HG02973 (cell line): ENCODE measurements around the gene SPAG16.
"Not testable (repeated sequence)": the region's sequence is repeated elsewhere in the genome, so short reads cannot be mapped to it uniquely, and the experiment has no call there.

Experiments used
- ATAC-seq: cut with Tn5 transposase; IDR thresholded peaks from one replicate; pipeline ENCODE4 v1.9.1; 2021; ENCODE audit warnings: moderate library complexity; ENCODE audit not compliant: unreplicated experiment

The SPAG16 gene

DNA sequence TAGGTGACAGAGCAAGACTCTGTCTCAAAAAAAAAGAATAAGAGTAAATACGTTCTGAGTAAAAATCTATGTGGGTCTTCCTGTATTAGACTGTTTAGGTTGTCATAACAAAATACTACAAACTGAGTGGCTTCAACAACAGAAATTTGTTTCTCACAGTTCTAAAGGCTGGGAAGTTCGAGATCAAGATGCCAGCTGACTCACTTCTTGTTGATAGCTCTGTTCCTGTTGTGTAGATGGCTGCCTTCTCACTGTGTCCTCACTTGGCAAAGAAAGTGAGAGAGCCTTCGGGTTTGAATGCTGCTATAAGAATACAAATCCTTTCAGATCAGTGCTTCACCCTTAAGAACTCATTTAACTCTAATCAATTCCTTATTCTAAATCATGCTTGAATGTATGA lies 696.6 kb downstream of the SPAG16 start:
- ATAC-seq: no peak

DNA sequence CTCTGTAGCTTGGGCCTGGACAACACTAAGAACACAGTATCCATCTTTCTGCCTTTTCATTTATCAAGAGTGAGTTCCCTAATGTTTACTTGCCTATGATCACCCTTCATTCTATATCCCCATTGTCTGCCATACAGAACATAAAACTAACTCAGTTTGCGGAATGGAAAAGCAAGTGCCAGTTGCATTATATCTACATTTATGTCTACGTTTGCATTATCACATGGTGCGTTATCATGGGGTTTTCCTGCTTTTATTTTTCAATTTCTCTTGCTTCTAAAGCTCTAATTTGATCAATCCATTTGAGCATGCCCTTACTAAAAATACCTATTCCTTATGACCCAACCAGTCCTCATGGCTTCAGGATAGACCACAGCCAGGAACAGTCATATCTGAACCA lies 704.9 kb downstream of the SPAG16 start:
- ATAC-seq: no peak

DNA sequence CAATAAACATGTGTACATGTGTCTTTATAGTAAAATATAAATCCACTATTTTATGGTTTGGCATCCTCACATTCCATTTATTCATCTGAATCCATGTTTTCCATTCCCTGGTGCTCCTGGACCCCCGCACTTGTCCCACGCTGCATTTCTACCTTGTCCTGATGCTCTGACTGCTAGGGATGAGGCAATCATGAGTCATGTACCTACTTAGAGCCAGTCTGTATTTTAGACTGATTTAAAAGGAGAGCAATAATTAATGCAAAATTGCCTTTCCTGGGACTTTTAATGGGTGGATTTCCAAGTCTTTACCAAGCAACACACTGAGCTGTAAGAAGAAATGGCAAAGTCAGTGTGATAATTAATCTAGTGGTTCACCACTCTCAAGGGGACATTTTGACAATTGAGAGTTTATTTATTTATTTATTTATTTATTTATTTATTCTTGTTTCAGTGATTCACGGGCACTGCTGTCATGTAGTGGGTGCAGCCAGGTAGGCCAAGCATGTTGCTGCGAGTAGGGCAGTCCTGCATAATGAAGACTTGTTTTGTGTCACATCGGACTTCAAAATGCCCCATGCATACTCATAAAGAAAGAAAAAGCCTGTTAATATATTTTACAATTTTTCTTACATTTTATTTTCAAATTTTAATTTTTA lies 707.3 kb downstream of the SPAG16 start:
- ATAC-seq: no peak

DNA sequence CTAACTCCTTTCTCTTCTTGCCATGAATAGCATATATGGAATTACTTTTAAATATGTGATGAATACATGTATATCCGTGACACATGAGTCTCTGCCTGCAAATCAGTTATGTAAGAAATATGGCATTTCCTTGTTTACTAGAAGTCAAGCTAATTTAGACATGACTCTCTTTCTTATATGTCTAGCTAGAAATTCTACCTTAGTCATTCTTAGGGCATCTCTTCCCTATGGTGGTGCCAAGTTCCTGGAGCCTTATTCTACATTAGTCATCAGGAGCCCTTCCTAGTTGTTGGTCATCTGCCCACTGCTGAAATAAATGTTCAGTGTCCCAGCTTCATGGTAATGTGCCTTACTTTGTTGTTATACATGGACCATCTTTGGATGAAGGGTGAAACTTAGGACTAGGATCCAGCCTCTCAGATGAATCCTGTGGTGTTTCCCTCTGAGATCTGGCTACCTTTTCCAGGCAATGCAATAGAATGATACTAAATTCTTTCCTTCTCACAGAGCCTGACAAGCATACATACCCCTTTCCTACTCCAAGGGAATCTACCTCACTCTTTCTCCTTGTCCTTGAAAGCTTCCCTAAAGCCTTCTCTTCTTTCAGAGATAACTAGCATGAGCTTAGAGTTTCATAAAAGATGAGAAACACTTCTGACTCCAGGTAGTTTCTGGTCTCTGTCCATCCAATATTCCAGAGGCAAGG lies 711.3 kb downstream of the SPAG16 start:
- ATAC-seq: no peak

DNA sequence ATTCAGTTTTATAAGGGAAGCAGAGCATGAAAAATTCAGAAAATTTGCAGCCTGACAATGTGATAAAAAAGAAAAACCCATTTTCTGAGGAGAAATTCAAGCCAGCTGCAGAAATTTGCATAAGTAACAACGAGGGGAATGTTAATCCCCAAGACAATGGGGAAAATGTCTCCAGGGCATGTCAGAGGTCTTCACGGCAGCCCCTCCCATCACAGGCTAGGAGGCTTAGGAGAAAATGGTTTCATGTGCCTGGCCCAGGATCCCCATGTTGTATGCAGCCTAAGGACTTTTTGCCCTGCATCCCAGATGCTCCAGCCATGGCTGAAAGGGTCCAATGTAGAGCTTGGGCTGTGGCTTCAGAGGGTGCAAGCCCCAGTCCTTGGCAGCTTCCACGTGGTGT lies 714.7 kb downstream of the SPAG16 start:
- not testable (repeated sequence) for ATAC-seq

DNA sequence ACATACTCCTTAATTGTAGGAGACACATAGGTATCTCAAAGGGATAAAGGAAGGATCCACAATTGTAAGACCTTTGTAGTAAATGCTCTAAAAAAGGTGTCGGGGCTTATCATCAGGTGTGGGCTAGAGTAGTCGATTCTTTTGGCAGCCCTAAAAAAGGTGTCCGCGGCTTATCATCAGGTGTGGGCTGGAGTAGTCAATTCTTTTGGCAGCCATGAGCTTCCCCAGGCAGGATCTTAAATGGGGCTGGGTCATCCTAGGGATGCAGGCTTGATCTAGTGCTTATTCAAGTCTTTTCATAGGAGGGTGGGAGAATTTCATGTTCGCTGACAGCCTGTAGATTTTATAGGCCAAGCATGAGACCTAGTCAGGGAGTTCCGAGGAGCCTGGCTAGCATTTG lies 720.2 kb downstream of the SPAG16 start:
- ATAC-seq: no peak

DNA sequence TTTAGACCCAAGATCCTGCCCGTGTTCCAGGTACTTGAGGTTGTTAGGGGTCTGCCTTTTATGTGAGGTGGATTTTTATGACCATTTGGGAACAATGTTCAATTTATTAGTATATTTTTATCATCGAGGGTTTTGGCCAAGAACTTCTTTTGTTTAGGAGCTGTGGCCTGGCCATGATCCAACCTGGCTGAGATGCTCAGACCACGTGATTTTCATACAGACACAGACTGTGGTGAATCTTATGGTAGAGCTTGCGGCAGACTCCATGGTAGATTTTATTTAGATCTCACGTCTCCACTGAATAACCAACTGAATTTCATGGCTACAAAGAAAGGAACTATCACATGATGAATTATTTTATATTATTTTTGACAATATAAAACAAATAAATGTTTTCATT lies 721.1 kb downstream of the SPAG16 start:
- no peak for ATAC-seq

DNA sequence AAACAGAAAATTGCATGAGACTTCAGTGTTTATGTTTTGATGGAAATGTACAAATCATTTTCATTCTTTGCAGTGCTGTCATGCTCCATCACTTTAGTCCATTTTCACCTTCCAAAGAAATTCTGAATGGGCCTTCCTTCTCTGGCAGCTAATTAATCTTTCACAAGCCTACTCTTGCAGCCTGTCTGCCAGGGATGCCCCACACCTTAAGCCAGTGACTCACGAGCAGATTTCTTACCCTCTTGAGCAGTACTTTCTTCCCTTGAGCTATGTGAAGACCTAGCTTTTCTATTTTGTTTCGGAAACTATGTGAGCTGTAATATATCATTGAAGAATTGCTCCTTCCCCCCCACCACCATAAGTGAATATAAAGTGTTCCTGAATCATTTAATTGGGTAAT lies 722.3 kb downstream of the SPAG16 start:
- no peak for ATAC-seq

DNA sequence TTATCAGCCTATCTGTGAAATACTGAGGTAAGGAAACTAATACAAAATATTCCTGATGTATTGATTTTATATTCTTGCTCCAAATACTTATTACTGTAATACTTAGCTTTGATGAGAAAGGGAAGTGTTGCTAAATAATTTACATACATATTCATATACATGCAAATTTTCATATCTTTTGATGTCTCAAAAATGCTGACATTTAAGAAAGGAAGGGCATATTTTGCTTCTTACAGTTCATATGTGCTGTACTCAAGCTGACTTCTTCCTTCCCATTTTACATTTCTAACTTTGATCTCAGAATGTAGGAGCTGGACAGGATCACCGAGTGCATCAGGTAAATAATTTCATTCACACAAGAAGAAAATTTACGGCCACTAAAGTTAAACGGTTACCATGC lies 727.4 kb downstream of the SPAG16 start:
- no peak for ATAC-seq

DNA sequence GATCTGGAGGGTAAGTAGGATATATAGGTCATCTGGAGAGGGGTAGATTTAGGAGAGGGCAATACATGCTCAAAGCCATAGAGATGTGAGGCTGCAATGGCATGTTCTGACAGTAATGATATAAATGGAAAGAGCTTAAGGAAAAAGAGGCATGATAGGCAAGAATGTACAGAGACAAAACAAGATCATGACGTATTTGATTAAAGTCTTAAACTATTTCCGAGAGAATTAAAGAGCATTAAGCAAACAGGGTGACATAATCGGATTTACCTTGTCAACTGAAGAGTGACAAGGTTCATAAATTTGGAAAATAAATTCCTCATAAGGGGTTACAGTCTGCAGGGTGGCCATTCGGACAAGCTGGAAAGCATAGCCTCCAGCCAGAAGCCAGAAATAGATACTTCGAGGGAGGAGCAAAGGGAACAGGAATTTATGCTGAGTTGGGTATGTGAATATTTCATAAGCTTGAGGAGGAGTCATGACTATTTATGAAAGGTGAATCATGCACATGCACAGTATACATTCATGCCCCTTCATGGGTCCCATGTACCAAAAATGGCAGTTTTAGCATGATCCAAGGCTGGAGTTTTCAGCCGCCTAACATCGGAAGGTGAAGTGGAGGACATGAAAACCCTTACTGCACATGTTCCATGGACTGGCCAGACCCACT lies 730.4 kb downstream of the SPAG16 start:
- no peak for ATAC-seq

DNA sequence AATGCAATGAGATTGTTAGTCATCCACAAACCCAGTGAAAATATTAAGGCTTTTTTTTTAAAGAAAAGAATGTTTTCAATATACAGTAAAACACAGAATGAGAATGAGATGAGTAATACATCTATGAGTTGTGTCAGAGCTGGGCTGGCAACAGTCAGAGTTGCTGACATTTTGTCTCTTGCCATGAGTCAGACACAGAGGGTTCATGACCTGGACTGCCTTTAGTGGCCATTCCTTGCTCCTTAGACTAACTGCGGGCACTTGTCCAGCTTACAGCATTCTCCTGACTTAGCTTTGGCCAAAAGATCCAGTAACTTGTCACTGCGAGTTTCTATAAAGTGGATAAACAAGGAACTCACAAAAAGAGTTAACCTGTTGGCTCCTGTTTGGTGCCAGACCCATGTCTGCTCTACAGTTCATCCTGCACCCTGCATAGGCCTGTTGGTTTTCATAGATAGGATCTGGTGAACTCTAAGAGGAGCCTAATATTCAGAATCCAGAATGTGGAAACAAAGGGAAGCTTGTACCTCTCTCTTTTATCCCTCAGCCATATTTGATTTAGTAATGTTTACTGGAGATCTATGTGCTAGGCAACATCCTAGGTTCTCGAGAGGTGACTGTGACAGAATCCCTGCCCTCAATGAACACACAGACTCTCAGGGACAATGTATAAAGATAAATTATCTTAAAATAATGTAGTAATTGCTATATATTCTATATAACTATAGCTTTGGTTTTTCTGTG lies 735.1 kb downstream of the SPAG16 start:
- ATAC-seq: no peak

DNA sequence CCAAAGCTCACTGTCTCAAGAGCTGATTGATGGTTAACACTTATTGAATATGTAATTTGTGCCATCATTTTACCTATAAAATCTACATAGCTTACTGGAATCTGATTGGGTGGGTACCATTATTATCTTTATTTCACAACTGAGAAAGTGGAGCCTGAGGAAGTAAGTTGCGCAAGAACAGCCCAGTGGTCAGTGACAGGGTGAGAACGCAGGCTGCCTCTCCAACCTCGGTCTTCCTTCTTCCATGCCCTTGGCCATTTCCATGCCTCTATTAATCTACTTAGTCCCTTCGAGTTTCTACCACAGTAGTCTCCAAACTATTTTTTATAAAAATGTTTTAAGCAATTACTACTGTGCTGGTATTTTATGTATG lies 735.7 kb downstream of the SPAG16 start:
- no peak for ATAC-seq

DNA sequence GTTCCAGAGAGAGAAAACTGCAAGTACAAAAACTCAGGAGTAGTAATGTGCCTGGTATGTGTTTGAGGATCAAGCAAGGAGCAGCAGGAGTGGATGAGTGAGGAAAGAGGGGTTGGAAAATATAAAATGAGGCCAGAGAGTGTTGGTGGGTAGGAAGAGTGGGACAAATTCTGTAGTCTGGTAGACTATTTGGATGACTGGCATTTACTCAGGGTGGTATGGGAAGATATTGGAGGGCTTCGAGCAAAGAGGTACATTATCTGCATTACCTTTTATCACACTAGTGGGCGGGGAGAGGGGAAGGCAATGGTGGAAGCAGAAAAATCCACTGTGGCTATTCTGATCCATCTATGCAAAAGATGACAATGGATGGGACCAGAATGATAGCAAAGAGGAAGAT lies 744.9 kb downstream of the SPAG16 start:
- no peak for ATAC-seq

DNA sequence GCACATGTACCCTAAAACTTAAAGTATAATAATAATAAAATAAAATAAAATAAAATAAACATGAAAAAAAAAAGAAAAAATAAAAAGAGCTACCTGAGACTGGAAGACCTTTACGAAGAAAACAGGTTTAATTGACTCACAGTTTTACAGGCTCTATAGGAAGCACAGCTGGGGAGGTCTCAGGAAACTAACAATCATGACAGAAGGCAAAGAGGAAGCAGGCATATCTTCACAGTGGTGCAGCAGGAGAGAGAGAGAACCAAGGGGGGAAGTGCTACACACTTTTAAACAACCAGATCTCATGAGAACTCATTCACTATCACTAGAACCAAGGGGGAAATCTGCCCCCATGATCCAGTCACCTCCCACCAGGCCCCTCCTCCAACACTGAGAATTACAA lies 747.3 kb downstream of the SPAG16 start:
- no peak for ATAC-seq

DNA sequence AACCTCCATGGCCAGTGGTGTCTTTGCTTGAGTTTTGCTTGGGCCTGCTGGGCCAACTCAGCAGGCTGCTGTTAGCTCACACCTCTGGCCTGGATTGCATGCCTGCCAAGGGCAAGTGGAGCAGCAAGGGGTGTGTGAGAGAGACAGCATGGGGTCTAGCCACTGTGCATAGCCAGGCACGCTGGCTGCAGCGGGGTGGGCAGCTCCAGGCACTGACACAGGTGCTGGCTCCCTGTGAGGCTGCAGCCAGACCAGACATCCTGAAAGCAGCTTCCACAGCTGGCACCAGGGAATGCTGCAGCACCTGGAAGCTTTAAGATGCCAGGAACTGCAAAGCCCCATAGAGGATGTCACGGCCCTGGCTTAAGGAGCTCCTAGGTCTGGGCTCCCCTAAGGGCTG lies 750.2 kb downstream of the SPAG16 start:
- no peak for ATAC-seq

DNA sequence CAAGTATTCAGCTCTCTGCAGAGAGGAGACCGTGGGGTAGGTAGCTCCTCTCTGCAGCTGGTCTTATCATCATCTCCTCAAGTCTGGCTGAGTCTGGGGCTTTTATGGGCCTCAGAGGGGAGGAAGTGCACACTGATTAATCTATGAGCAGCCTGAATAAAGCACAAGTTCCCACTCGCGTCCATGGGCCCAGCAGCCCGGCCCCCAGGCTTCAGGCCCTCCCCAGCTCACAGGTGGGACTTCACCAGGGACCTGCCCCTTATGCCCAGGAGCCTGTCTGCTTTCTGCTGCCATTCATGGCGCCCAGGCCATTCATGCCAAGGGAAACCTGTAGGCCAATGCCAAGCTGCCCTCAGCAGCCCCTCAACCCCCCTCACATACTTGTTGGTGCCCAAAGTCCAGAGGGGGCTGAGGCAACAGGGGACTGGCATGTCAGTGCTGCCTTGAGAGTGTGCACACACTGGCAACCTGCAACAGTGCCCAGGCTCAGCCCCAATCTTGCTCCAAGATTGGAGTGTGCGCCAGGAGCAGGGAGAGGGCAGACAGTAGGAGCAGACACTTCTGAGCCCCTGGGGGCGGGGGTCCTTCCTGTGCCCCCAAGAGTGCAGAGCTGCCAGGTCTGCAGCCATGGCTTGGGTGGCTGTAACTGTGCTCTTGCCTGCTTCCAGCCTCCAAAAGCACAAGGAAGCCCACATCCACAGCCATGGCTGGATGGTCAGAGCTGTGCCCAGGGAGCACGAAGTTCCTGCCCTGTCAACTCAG lies 751.0 kb downstream of the SPAG16 start:
- ATAC-seq: no peak

DNA sequence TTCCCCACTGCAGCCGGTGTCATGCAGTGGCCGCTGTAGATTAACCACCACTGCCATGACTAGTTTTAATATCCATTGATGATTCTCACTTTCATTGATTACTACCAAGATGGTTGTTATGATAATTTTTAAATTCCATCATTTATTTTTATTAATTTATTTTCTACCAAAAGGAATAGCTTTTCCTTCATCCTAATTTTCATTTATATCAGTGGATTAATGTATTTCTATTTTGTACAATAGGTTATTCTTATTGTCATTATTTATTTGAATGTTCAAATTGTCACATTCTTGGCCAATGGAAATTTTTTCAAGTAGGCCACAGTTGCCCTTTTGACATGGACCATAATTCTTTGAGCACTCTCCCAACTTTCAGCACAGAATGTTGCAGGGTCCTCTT lies 751.7 kb downstream of the SPAG16 start:
- ATAC-seq: no peak

DNA sequence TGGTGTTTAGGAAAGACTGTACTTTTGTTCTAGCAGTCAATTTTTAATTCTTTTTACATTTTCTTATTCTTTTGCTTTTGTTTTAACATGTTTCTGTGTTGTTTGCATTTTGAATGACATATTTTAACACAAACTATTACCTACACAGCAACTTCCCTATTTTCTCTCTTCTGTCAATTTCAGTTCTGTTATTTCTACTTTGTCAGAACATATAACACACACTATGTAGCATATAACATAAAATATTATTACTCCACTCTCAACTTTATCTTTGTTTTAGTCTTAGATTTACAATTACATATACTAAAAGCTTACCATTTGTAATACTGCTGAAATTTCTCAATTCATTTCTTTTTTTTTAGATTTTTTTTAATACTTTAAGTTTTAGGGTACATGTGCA lies 753.9 kb downstream of the SPAG16 start:
- no peak for ATAC-seq

DNA sequence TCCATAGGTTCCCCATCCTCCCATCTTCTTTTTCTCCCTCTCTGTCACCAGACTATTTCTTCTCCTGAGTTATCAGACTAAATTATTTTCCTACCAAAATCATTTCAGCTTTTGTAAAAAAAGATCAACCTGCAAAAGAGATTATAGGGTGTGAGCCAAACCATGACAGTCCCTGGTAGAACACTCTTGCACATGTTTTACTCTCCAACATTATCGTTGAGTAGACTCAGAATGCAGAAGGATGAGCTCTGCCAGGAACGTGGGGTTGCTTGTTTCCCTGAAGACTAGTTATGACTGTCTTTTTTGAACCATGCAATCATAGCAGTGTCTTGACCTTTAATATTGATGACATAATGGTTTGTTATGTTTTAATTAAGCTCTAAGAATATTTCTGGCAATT lies 766.5 kb downstream of the SPAG16 start:
- no peak for ATAC-seq

DNA sequence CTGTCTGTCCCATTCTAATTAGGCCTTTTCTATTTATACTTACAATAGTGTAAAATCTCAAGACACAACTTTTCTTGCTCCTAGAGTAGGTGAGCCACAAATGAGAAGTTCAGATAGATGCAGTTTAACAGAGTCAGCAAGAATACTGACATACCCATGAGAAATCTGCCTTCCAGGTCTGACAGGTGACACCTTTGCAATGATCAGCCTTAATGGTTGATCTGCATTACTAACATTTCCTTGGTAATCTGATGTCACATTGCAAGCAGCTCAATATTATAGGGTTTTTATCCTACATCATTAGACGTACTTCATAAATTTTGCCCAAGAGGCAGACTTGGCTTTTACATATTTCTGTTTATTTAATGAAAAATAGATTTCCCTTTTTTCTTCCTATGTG lies 767.3 kb downstream of the SPAG16 start:
- ATAC-seq: no peak

DNA sequence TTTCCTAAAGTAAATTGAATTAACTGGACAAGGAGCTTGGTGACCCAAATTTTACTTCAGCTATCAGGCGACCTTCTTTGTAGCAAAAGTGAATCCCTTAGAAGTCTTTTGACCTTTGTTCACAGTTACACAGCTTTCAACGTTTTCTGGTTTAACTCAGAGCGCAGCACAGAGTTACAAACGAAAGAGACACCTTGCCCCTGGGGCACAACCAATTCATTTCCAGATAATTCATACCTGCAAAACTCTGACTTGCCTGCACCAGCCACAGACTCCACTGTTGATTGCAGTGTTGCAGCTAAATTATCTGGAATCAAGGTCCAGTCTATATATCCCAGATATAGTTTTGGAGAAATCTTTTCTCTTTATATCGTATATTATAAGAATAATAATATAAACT lies 768.0 kb downstream of the SPAG16 start:
- ATAC-seq: no peak
